HepG2 (cell line): Measurements from ENCODE around the gene ASB5. TPM values are rescaled to one million over a fixed set of nuclear protein-coding genes. Genes with fewer than 3 reads are reported as not detected.

Experiments
- ATAC-seq: fragments of 200-7000 bp; cut with Tn5 transposase; 3 replicates; pipeline ENCODE4 v1.9.1; 2020; ENCODE audit warnings: mild to moderate bottlenecking, moderate library complexity
- BruUV-seq: library from RNA; stranded (reverse); fragments of 400-500 nt; replicated peaks from 2 replicates; lab custom pipeline; 2021; lab: Mats Ljungman, UMichigan
- CTCF ChIA-PET: fragments of 300-600 bp; formaldehyde crosslinking; extraction: SDS; loops from one replicate; lab custom pipeline; 2021; ENCODE audit warnings: low total read pairs, inconsistent platforms, low intra/inter-chr PET ratio; lab: Yijun Ruan, JAX
- POLR2A ChIA-PET: fragments of 350-600 bp; sonication (Branson Sonifier 250); formaldehyde crosslinking; loops from one replicate; lab custom pipeline; 2020; ENCODE audit warnings: antibody characterized with exemption, inconsistent platforms; lab: Yijun Ruan, JAX
- DNase-seq: peaks from one replicate; pipeline ENCODE4 v3.0.0-alpha.2; 2015; ENCODE audit warnings: low spot score
- FAIRE-seq: peaks from 3 replicates; lab custom pipeline; 2011; peaks lifted over from hg19 to GRCh38; lab: Jason Lieb, UNC
- H2AFZ ChIP-seq: one replicate; pipeline ENCODE4 v1.6.1; 2011; ENCODE audit warnings: low read length, inconsistent platforms
- H3K27ac ChIP-seq: fragments of 300-600 bp; 3 replicates; pipeline ENCODE4 v1.8.0; 2011; ENCODE audit warnings: mixed run types, mild to moderate bottlenecking, mixed read lengths, low read length, inconsistent platforms; ENCODE audit not compliant: insufficient read depth; ENCODE audit errors: extremely low read length
- H3K27me3 ChIP-seq, 2 experiments: fragments of 200-600 bp in 1 of 2; 2 replicates in 1 of 2; 3 replicates in 1 of 2; pipeline versions ENCODE4 v1.6.0 to v1.8.0; 2011; ENCODE audit warnings: low read length in 2 of 2, mild to moderate bottlenecking in 2 of 2, moderate library complexity in 2 of 2, inconsistent platforms in 1 of 2; ENCODE audit not compliant: insufficient read depth in 2 of 2, control insufficient read depth in 1 of 2
- H3K36me3 ChIP-seq, 2 experiments: fragments of 200-600 bp in 1 of 2; replicated peaks in 1 of 2; 2 replicates in 1 of 2; 3 replicates in 1 of 2; pipeline versions ENCODE4 v1.5.1 to v1.8.0; 2011; ENCODE audit warnings: low read length in 2 of 2, inconsistent platforms in 1 of 2; ENCODE audit not compliant: insufficient read depth in 2 of 2, control insufficient read depth in 1 of 2
- H3K4me1 ChIP-seq: 2 replicates; pipeline ENCODE4 v1.5.1; 2012; ENCODE audit warnings: low read length, inconsistent platforms; ENCODE audit not compliant: insufficient read depth
- H3K4me2 ChIP-seq: 2 replicates; pipeline ENCODE4 v1.6.0; 2011; ENCODE audit warnings: low read depth, low read length, inconsistent platforms
- H3K4me3 ChIP-seq, 3 experiments: fragments of 200-600 bp in 1 of 3; sonication (generic), shearing (Covaris generic) in 1 of 3; replicated peaks in 1 of 3; 2 replicates each; pipeline ENCODE4 v1.5.1; 2011 to 2016; ENCODE audit warnings: low read length in 3 of 3, inconsistent platforms in 2 of 3, low read depth in 2 of 3, mild to moderate bottlenecking in 2 of 3, control low read depth in 1 of 3, mixed read lengths in 1 of 3; ENCODE audit not compliant: insufficient read depth in 1 of 3
- H3K79me2 ChIP-seq: one replicate; pipeline ENCODE4 v1.6.1; 2011; ENCODE audit warnings: low read length, inconsistent platforms; ENCODE audit not compliant: insufficient read depth
- H3K9ac ChIP-seq: 2 replicates; pipeline ENCODE4 v1.6.0; 2011; ENCODE audit warnings: mild to moderate bottlenecking, low read depth, low read length, inconsistent platforms; ENCODE audit not compliant: insufficient read depth
- H3K9me3 ChIP-seq: 2 replicates; pipeline ENCODE4 v1.5.1; 2012; ENCODE audit warnings: mild to moderate bottlenecking, low read length
- H4K20me1 ChIP-seq: 2 replicates; pipeline ENCODE4 v1.6.0; 2011; ENCODE audit warnings: inconsistent platforms, mild to moderate bottlenecking, low read length, moderate library complexity; ENCODE audit not compliant: insufficient read depth
- ASH2L ChIP-seq: fragments of 300-600, 200-600 bp; sonication (generic); IDR thresholded peaks from 2 replicates; pipeline ENCODE4 v1.7.0; 2017; ENCODE audit warnings: low read depth, mild to moderate bottlenecking, moderate library complexity, mixed read lengths, low read length; ENCODE audit not compliant: insufficient read length
- CEBPB ChIP-seq: IDR thresholded peaks from 2 replicates; pipeline ENCODE4 v1.6.1; 2011; ENCODE audit warnings: low read depth, low read length, improper control_type of control experiment, borderline replicate concordance
- CHCHD3 ChIP-seq: sonication (generic); formaldehyde crosslinking; IDR thresholded peaks from 2 replicates; pipeline ENCODE4 v1.8.0; 2022; ENCODE audit warnings: mild to moderate bottlenecking, missing genetic modification reagents, moderate library complexity
- DMTF1 ChIP-seq: sonication (generic); formaldehyde crosslinking; IDR thresholded peaks from 2 replicates; pipeline ENCODE4 v1.4.0; 2020; ENCODE audit warnings: mild to moderate bottlenecking, missing genetic modification reagents
- ESRRA ChIP-seq: sonication (generic); formaldehyde crosslinking; IDR thresholded peaks from 2 replicates; pipeline ENCODE4 v1.5.1; 2020; ENCODE audit warnings: mild to moderate bottlenecking, low read depth, missing genetic modification reagents
- FOXK1 ChIP-seq: sonication (generic); formaldehyde crosslinking; IDR thresholded peaks from 2 replicates; pipeline ENCODE4 v1.4.0; 2020; ENCODE audit warnings: low read depth, missing genetic modification reagents, borderline replicate concordance
- GATA4 ChIP-seq: sonication (generic); IDR thresholded peaks from 2 replicates; pipeline ENCODE4 v1.6.1; 2016; ENCODE audit warnings: antibody characterized with exemption, low read depth, borderline replicate concordance
- PRDM10 ChIP-seq: sonication (generic); formaldehyde crosslinking; IDR thresholded peaks from 2 replicates; pipeline ENCODE4 v1.4.0; 2020; ENCODE audit warnings: low read depth, missing genetic modification reagents
- ZBTB38 ChIP-seq: sonication (generic); formaldehyde crosslinking; IDR thresholded peaks from 2 replicates; pipeline ENCODE4 v1.5.1; 2020; ENCODE audit warnings: mild to moderate bottlenecking, missing genetic modification reagents
- ZBTB42 ChIP-seq: sonication (generic); formaldehyde crosslinking; IDR thresholded peaks from 2 replicates; pipeline ENCODE4 v1.5.0; 2020; ENCODE audit warnings: mild to moderate bottlenecking, missing genetic modification reagents
- ZNF274 ChIP-seq: sonication (generic); formaldehyde crosslinking; IDR thresholded peaks from 2 replicates; pipeline ENCODE4 v1.5.1; 2020; ENCODE audit warnings: mild to moderate bottlenecking, missing genetic modification reagents
- ZNF414 ChIP-seq: sonication (generic); formaldehyde crosslinking; IDR thresholded peaks from 2 replicates; pipeline ENCODE4 v1.5.0; 2020; ENCODE audit warnings: missing genetic modification reagents
- WGBS: methylation state at CpG from one replicate; pipeline ENCODE4 v1.1.6; 2017; ENCODE audit warnings: low lambda C conversion rate; 5-methylcytosine and 5-hydroxymethylcytosine counted together
- in situ Hi-C: cut with HindIII; loops from 2 replicates; pipeline ENCODE4 v1.10.0; 2017; ENCODE audit warnings: low pct_unique_long_range_greater_than_20kb; ENCODE audit not compliant: extremely low pct_ligation_motif_present
- intact Hi-C: fragments of 100-400 bp; cut with micrococcal nuclease; formaldehyde crosslinking; loops from one replicate; pipeline ENCODE4 v1.10.0; 2022; ENCODE audit not compliant: unreplicated experiment
- polyA plus RNA-seq, 8 experiments: library from polyadenylated mRNA; depleted of rRNA in 3 of 8; stranded (reverse) in 7 of 8; unstranded in 1 of 8; fragments of >200 nt; fragmentation: Illumina TruSeq in 4 of 8; extraction: Trizol in 4 of 8; gene quantifications; 2 replicates each; pipeline versions ENCODE4 v1.2.1 to v1.2.3, GENCODE V29; 2011 to 2016; ENCODE audit warnings: low read depth in 4 of 8, missing spikeins in 1 of 8, mixed read lengths in 1 of 8; ENCODE audit not compliant: insufficient read depth in 1 of 8
- total RNA-seq, 5 experiments: library from RNA; depleted of rRNA; stranded (reverse); fragments of >200 nt; fragmentation: Illumina TruSeq; extraction: Trizol; gene quantifications; 2 replicates each; pipeline ENCODE4 v1.2.3, GENCODE V29; 2016; ENCODE audit warnings: low read depth in 1 of 5

Gene ASB5
- total and polyA plus RNA-seq, 2 of the 13 experiments (the other 11 are each of a cell fraction or from before 2014, with no cell fraction given): not detected

- 3% methylated on average over 3 of the region's 3 CpGs for WGBS
Measured at GRCh38 chr4:176258135-176258534, 10.9 kb downstream of the ASB5 start.

GRCh38 chr4:176256921-176257320 lies 12.1 kb downstream of the ASB5 start:
- no peak overlapping the region for H3K27ac ChIP-seq
- BruUV-seq: no TSS peak
- ChIA-PET CTCF (no interaction called here), POLR2A (no interaction called here)
- H4K20me1 ChIP-seq: no peaks in the 10 kb centered on the region
- 0% methylated on average over 1 of the region's 1 CpG for WGBS
- intact Hi-C loops (no loop called here), in situ Hi-C loops (no loop called here)
- DNase-seq: no peak
- H3K9ac ChIP-seq: no peak overlapping the region
- no peaks in the 10 kb centered on the region for H3K27me3 ChIP-seq
- H3K9me3 ChIP-seq: no peaks in the 10 kb centered on the region
- no peak overlapping the region for H2AFZ ChIP-seq
- no peak overlapping the region for H3K4me2 ChIP-seq
- H3K36me3 ChIP-seq: no peaks in the 10 kb centered on the region
- no peaks in the 10 kb centered on the region for H3K4me1 ChIP-seq
- FAIRE-seq: no peak
- no peaks in the 10 kb centered on the region for H3K79me2 ChIP-seq
- no peak overlapping the region for H3K4me3 ChIP-seq
- ATAC-seq: no peak
- TF ChIP-seq DMTF1 (CRISPR knock-in tag): no peak
- no peak for TF ChIP-seq ZNF414 (CRISPR knock-in tag)
- TF ChIP-seq ESRRA: no peak
- no peak for TF ChIP-seq ZBTB38 (CRISPR knock-in tag)
- TF ChIP-seq ASH2L: no peak
- no peak for TF ChIP-seq CHCHD3 (CRISPR knock-in tag)
- no peak for TF ChIP-seq PRDM10 (CRISPR knock-in tag)
- TF ChIP-seq GATA4: no peak
- TF ChIP-seq ZNF274 (CRISPR knock-in tag): no peak
- no peak for TF ChIP-seq ZBTB42 (CRISPR knock-in tag)

More at GRCh38 chr4:176258135-176258534, 10.9 kb downstream of the ASB5 start:
- Histone ChIP-seq H3K36me3 (no peaks in the 10 kb centered on the region), H3K79me2 (no peaks in the 10 kb centered on the region), H3K4me3 (no peak overlapping the region), H3K4me1 (no peaks in the 10 kb centered on the region), H3K27ac (no peak overlapping the region), H2AFZ (no peak overlapping the region), H3K9ac (no peak overlapping the region), H3K9me3 (no peaks in the 10 kb centered on the region), H3K27me3 (no peaks in the 10 kb centered on the region), H3K4me2 (no peak overlapping the region), H4K20me1 (no peaks in the 10 kb centered on the region)
- intact Hi-C loops: no loop called here
- ChIA-PET CTCF (no interaction called here), POLR2A (no interaction called here)
- in situ Hi-C loops: no loop called here
- FAIRE-seq (no peak), DNase-seq (no peak), ATAC-seq (no peak)
- TF ChIP-seq FOXK1 (CRISPR knock-in tag) (no peak), CEBPB (peak; percentile 30; the same call in 1 of the 2 replicates)
- TF ChIP-seq, all 625 proteins: peak for 1
- no TSS peak for BruUV-seq
